Measurements from ENCODE around the gene PUM2. TPM values are rescaled to one million over a fixed set of nuclear protein-coding genes. Genes with fewer than 3 reads are reported as not detected.

Gene PUM2
- total and polyA plus RNA-seq, 2 of the 8 experiments (the other 6 are each of a cell fraction or from before 2014, with no cell fraction given): 46.6 to 114 TPM

DNA sequence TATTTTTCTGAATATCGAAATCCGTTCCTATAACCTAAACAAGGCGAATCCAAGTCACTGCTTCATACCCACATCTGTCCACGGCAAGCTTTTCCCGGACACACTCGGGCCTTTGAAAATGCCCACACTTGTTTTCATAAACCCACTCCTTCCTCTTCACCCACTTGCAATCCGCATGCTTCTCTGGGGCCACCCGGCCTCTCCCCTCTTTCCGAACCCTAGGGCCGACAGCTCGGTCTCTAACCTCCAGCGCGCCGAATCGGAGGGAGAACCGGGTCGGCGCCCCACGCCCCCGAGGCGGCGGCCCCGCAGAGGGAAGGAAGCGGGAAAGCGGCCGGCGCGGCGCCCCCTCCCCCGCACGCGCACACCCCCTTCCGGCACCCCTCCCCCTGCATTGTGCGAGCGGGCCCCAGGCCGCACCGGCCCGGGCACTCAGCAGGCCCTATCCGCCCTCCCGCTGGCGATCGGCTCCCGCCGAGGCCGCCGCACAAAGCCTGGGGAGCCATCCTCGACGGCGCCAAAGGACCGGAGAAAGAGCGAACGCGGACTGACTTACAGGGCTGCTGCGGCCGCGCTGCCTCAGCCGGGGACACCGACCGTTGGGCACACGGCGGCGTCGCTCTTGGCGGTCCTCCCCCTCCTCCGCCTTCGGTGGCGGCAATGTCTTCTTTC lies 467 bp downstream of the PUM2 start (continued):
- TF ChIP-seq, protein P1, sequence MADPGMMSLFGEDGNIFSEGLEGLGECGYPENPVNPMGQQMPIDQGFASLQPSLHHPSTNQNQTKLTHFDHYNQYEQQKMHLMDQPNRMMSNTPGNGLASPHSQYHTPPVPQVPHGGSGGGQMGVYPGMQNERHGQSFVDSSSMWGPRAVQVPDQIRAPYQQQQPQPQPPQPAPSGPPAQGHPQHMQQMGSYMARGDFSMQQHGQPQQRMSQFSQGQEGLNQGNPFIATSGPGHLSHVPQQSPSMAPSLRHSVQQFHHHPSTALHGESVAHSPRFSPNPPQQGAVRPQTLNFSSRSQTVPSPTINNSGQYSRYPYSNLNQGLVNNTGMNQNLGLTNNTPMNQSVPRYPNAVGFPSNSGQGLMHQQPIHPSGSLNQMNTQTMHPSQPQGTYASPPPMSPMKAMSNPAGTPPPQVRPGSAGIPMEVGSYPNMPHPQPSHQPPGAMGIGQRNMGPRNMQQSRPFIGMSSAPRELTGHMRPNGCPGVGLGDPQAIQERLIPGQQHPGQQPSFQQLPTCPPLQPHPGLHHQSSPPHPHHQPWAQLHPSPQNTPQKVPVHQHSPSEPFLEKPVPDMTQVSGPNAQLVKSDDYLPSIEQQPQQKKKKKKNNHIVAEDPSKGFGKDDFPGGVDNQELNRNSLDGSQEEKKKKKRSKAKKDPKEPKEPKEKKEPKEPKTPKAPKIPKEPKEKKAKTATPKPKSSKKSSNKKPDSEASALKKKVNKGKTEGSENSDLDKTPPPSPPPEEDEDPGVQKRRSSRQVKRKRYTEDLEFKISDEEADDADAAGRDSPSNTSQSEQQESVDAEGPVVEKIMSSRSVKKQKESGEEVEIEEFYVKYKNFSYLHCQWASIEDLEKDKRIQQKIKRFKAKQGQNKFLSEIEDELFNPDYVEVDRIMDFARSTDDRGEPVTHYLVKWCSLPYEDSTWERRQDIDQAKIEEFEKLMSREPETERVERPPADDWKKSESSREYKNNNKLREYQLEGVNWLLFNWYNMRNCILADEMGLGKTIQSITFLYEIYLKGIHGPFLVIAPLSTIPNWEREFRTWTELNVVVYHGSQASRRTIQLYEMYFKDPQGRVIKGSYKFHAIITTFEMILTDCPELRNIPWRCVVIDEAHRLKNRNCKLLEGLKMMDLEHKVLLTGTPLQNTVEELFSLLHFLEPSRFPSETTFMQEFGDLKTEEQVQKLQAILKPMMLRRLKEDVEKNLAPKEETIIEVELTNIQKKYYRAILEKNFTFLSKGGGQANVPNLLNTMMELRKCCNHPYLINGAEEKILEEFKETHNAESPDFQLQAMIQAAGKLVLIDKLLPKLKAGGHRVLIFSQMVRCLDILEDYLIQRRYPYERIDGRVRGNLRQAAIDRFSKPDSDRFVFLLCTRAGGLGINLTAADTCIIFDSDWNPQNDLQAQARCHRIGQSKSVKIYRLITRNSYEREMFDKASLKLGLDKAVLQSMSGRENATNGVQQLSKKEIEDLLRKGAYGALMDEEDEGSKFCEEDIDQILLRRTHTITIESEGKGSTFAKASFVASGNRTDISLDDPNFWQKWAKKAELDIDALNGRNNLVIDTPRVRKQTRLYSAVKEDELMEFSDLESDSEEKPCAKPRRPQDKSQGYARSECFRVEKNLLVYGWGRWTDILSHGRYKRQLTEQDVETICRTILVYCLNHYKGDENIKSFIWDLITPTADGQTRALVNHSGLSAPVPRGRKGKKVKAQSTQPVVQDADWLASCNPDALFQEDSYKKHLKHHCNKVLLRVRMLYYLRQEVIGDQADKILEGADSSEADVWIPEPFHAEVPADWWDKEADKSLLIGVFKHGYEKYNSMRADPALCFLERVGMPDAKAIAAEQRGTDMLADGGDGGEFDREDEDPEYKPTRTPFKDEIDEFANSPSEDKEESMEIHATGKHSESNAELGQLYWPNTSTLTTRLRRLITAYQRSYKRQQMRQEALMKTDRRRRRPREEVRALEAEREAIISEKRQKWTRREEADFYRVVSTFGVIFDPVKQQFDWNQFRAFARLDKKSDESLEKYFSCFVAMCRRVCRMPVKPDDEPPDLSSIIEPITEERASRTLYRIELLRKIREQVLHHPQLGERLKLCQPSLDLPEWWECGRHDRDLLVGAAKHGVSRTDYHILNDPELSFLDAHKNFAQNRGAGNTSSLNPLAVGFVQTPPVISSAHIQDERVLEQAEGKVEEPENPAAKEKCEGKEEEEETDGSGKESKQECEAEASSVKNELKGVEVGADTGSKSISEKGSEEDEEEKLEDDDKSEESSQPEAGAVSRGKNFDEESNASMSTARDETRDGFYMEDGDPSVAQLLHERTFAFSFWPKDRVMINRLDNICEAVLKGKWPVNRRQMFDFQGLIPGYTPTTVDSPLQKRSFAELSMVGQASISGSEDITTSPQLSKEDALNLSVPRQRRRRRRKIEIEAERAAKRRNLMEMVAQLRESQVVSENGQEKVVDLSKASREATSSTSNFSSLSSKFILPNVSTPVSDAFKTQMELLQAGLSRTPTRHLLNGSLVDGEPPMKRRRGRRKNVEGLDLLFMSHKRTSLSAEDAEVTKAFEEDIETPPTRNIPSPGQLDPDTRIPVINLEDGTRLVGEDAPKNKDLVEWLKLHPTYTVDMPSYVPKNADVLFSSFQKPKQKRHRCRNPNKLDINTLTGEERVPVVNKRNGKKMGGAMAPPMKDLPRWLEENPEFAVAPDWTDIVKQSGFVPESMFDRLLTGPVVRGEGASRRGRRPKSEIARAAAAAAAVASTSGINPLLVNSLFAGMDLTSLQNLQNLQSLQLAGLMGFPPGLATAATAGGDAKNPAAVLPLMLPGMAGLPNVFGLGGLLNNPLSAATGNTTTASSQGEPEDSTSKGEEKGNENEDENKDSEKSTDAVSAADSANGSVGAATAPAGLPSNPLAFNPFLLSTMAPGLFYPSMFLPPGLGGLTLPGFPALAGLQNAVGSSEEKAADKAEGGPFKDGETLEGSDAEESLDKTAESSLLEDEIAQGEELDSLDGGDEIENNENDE (IDR thresholded peaks at IDR 0.05; ENCODE audit: insufficient replicate concordance, low read length): no peak
- TF ChIP-seq SIX5 (IDR thresholded peaks at IDR 0.05; ENCODE audit: low read depth, low read length) (no peak), MAFK (IDR thresholded peaks at IDR 0.05; ENCODE audit: low read depth, low read length) (no peak), KDM5A (IDR thresholded peaks at IDR 0.05; ENCODE audit: low read length) (no peak), TAF1 (IDR thresholded peaks at IDR 0.05; ENCODE audit: low read depth, low read length) (peak; percentile 43; the same call in 1 of the 2 replicates), CEBPB (IDR thresholded peaks at IDR 0.05; ENCODE audit: low read depth, low read length) (no peak), EGR1 (IDR thresholded peaks at IDR 0.05; ENCODE audit: borderline replicate concordance, low read depth, low read length) (no peak; the same call in 1 of the 2 replicates)
- TF ChIP-seq, protein P2, sequence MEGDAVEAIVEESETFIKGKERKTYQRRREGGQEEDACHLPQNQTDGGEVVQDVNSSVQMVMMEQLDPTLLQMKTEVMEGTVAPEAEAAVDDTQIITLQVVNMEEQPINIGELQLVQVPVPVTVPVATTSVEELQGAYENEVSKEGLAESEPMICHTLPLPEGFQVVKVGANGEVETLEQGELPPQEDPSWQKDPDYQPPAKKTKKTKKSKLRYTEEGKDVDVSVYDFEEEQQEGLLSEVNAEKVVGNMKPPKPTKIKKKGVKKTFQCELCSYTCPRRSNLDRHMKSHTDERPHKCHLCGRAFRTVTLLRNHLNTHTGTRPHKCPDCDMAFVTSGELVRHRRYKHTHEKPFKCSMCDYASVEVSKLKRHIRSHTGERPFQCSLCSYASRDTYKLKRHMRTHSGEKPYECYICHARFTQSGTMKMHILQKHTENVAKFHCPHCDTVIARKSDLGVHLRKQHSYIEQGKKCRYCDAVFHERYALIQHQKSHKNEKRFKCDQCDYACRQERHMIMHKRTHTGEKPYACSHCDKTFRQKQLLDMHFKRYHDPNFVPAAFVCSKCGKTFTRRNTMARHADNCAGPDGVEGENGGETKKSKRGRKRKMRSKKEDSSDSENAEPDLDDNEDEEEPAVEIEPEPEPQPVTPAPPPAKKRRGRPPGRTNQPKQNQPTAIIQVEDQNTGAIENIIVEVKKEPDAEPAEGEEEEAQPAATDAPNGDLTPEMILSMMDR (IDR thresholded peaks at IDR 0.05; ENCODE audit: control extremely low read depth in 1 of 3, insufficient read depth in 1 of 3, low read depth in 1 of 3, low read length in 3 of 3): no peak

Data from H1 (cell line).